GM21526 (cell line): Measurements from ENCODE around the gene PAX8.

ENCODE experiments used
- ATAC-seq: cut with Tn5 transposase; IDR thresholded peaks from one replicate; pipeline ENCODE4 v1.9.1; 2021; ENCODE audit warnings: moderate library complexity; ENCODE audit not compliant: unreplicated experiment, low FRiP score

Gene PAX8

GRCh38 chr2:113224647-113225236, 54.0 kb downstream of the PAX8 start:
- ATAC-seq, result no peak

- no peak for ATAC-seq
Observed at GRCh38 chr2:113223813-113224212, 54.9 kb downstream of the PAX8 start.

DNA sequence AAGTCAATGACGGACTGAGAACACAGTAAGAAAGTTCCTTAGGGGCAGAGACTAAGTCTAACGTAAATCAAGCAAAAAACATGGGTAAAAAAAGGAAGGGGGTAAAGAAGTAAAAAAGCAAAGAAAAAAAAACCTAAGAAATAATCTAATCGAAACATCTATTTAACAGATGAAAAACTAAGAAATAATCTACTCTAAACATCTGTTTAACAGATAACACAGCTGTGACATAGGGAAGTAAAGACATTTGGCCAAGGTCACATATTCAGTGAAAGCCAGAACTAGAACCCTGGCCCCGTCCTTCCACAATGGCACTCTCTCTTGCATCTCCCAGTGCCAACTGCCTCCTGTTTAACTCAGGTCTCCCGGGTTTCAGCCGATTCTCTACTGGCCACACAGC, 56.9 kb downstream of the PAX8 start:
- no peak for ATAC-seq

- ATAC-seq, result no peak
Observed at GRCh38 chr2:113220970-113221708, 57.6 kb downstream of the PAX8 start.

DNA sequence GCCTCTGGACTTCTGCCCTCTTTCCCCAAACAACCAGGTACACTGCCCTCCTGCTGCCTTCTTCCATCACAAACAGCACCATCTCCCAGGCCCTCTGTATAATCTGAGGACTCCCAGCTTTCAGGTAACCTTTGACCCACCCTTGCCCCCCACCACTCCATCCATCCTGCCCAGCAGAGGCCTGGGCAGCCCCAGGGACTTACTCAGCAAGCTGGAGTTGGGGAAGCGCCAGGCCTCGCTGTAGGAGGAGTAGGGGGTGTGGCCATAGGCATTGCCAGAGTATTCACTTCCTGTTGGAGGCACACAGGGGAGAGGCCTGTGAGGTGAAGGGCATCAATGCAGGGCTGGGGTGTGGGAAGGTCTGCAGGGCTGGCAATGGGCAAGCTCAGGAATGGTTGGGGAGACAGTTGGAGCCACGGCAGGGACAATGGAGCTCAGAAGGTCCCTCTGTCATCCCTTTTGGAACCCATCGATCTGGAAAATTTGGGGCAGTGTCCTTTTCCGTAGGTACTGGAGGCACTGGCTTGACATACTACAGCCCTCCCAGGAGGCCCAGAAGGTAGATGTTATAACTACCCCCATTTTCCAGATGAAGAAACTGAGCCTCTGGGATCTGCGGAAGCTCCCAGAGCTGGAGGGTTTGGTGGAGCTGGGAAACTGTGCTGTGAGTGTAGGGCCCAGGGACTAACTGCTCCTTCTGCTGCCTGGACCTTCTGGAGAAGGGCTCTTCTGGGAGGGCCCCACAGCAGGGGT, 58.7 kb downstream of the PAX8 start:
- no peak for ATAC-seq

DNA sequence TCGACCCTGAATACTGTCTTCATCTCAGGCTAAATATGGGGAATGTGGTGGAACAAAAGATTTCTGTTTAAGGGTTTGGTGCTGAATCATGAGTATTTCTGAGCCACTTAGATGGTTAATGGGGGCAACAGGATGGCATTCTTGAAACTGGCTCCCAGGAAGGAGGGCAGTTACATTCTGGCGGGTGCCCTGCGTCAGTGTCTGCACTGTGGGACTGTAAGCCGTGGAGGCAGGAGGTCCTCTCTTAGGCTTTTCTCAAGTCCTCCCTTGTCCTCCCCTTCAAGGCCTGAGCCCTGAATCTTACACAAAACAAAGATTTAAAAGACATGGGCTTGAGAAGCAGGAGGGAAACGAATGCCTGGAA, 59.2 kb downstream of the PAX8 start:
- ATAC-seq, result no peak

DNA sequence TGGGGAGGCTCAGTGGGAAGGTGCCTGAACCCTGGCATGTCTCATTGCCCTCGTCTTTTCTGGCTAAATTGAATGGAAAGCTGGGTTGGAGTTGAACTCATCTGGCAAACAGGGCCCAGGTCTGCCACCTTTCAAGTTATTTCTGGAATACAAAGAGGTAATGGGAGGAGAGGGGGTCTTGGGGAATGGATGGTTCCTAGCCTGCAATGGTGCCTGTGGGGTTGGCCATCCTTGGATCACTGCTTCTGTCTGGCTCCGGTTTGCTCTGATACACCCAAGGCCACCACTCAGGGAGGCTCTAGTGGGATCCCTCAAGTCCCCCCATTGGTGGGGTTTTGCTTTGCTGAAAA, 59.7 kb downstream of the PAX8 start:
- no peak for ATAC-seq

GRCh38 chr2:113218283-113219091, 60.2 kb downstream of the PAX8 start:
- ATAC-seq, result no peak

DNA sequence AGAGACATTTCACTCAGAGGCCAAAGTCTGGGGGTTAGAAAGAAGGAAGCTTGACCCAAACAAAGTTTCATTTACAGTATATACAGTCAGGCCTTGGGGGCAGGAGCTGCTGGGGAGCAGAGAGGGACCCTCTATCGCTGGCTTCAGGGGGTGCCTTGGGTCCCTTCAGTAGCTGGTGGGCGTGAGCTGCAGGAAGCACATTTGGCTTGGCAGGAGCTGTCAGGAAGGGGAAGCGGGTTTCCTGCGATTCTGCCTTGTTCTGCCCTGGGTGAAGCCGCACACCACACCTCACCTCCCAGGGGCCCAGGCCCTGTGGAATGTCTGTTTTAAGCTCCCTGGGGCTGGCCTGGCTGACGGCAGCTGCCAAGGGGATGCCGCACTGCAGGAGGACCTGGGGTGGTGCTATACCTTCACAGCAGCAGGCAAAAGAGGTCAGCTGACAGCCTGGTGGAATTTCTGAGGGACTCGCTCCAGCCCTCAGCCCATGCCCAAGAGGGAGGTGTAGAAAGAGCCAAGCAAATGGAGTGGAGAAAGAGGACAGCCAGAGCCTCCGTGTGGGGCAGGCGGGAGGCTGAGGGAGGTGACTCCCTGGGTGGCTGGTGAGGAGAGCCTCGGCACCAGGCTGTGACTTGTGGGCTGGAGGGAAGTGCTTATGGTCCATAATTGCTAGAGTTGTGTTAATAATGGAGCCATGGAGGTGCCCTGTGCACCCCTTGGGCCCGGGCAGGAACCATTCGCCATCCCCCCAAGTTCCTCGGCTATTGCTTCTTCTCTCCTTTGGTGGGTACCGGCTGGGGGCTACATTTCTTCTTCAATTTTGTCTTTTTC, 61.1 kb downstream of the PAX8 start:
- ATAC-seq, result no peak

GRCh38 chr2:113216891-113217454, 61.7 kb downstream of the PAX8 start:
- ATAC-seq, result no peak

DNA sequence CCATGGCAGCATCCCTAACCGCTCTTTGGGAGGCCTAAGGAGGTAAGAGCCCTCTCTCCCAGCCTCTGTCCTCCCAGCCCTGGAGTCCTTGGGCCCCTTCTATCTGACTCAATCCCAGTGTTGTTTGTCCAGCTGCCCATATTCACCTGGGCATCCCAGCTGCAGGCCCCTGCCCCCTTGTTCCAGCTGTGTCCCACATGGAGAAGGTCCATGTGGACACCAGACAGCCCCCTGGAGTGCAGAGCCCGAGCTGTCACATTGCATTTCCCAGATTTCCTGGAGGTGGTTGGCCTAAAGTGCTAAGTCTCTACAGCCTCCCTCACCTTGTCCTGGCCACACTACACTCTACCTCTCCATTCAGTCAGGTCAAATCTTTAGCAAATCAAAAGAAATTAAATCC, 62.4 kb downstream of the PAX8 start:
- ATAC-seq, result no peak

- ATAC-seq, result no peak
Observed at GRCh38 chr2:113215056-113215455, 63.7 kb downstream of the PAX8 start.

DNA sequence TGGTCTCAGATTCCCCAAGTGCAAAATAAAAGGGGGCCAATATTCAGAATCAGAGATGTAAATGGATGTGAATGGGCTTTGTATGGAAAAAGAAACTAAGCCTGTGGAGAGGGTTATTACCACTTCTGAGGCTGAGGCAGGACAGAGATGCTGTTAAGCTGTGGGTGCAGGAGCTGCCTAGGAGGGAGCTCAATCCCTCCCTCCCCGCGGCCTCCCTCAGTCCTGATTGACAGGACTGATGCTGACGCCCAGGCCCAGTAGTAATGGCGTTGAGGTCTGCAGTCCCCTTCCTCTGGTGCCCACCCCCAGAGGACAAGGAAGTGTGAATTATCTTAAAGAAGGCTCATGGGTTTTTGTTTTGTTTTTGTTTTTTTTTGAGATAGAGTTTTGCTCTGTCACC, 64.6 kb downstream of the PAX8 start:
- no peak for ATAC-seq

DNA sequence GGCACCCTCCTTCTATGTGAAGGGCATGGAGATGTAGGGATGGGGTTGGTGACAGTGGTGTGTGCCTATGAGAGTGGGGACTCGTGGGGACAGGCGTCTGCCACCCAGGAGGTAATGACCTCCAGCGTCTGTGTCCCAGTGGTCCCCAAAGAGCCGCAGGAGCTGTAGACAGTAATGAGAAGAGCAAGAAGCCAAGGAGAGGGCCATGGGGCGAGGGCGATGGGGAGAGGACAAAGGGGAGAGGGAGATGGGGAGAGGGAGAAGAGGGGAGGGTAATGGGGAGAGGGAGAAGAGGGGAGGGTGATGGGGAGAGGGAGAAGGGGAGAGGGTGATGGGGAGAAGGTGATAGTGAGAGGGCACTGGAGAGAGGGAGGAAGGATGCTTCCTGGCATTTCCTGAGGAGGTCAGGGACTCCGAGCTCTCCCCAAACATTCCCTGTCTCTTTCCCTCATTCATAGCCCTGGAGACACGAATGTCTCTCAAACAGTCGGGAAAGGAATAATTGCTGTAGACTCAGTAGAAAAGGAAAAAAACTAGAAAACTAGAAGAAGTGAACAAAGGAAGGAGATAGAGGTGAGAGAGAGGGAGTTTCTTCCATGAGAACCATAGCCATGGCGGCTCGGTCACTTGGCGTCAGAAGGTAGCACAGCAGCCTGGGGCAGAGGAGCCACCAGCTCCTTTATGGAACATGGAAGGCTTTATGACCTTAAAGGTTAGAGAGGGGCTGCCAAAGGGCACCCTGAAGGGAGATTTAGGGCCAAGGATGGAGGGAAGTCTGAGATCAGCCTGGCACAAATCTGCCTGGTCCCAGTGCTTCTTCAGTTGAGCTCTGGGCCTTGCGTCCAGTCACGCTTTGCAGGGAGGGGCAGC, 65.4 kb downstream of the PAX8 start:
- no peak for ATAC-seq

- no peak for ATAC-seq
Observed at GRCh38 chr2:113212245-113213060, 66.3 kb downstream of the PAX8 start.

GRCh38 chr2:113211226-113212105, 67.3 kb downstream of the PAX8 start:
- ATAC-seq, result no peak

DNA sequence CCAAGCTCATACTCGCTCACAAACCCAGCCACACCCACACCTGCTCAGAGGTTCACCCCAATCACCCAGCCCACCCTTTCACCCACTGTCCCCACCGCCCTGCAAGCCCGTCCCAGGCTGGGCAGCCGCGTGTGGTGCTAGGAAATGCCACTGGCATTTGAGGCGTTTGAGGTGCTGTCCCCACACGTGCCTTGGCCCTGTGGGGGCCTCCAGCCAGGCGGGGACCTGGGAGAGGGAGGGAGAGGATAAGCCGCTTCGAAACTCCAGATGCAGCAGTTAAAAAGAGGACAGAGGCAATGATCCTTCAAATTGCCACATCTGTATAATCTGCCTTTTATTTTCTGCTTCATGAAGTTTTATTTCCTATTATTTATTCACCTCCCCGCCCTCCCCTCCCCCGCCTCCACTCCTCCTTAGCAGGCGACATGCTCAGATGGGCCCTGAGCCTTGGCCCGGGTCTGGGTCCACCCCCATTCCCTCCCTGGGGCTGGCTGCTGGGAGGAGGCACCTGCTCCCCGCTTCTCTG, 69.0 kb downstream of the PAX8 start:
- no peak for ATAC-seq
